Stimulated activated CD4-positive, alpha-beta T cell treated with anti-CD3 and anti-CD28 coated beads, Interleukin-2, amount 100 ng/mL, for 24 hours (primary cell): ENCODE measurements around the gene ELMOD1.

Experiments
- DNase-seq, 2 donors: peaks; one replicate each; pipeline ENCODE4 v3.0.0-alpha.2; 2020

ELMOD1 gene

GRCh38 chr11:107691000-107691750, 100.2 kb downstream of the ELMOD1 start:
- no peak for DNase-seq

- no peak for DNase-seq
These were observed 104.5 kb downstream of the ELMOD1 start for GRCh38 chr11:107695446-107695845.

- no peak for DNase-seq
These were observed 105.2 kb downstream of the ELMOD1 start for GRCh38 chr11:107696140-107696539.

GRCh38 chr11:107697291-107697690, 106.3 kb downstream of the ELMOD1 start:
- DNase-seq, result no peak

- DNase-seq, result no peak
These were observed 108.7 kb downstream of the ELMOD1 start for GRCh38 chr11:107699371-107700285.

- DNase-seq, result no peak
These were observed 111.2 kb downstream of the ELMOD1 start for GRCh38 chr11:107702109-107702660.

GRCh38 chr11:107702723-107703122, 111.8 kb downstream of the ELMOD1 start:
- no peak for DNase-seq

GRCh38 chr11:107704451-107704850, 113.5 kb downstream of the ELMOD1 start:
- DNase-seq, result no peak

- no peak for DNase-seq
These were observed 114.1 kb downstream of the ELMOD1 start for GRCh38 chr11:107705027-107705426.

GRCh38 chr11:107706531-107706930, 115.6 kb downstream of the ELMOD1 start:
- DNase-seq, result no peak

- no peak for DNase-seq
These were observed 116.3 kb downstream of the ELMOD1 start for GRCh38 chr11:107707215-107707671.

- no peak for DNase-seq
These were observed 116.9 kb downstream of the ELMOD1 start for GRCh38 chr11:107707807-107708206.

- no peak for DNase-seq
These were observed 117.8 kb downstream of the ELMOD1 start for GRCh38 chr11:107708792-107709191.

- DNase-seq, result no peak
These were observed 119.4 kb downstream of the ELMOD1 start for GRCh38 chr11:107710301-107710700.

GRCh38 chr11:107711861-107712755, 121.2 kb downstream of the ELMOD1 start, which contains the start of gene SLN:
Gene SLN (minus strand): TSS chr11:107712056.
- DNase-seq, result no peak

GRCh38 chr11:107713009-107713408, 122.1 kb downstream of the ELMOD1 start:
- no peak for DNase-seq
